ENCODE results near the gene ARID1B. TPM values are rescaled to one million over a fixed set of nuclear protein-coding genes. Genes with fewer than 3 reads are reported as not detected.
"Not testable (repeated sequence)": the region's sequence is repeated elsewhere in the genome, so short reads cannot be mapped to it uniquely, and the experiment has no call there.

The ARID1B gene
- total RNA-seq, 1 experiment from 2014 or later = 35.6 TPM

DNA sequence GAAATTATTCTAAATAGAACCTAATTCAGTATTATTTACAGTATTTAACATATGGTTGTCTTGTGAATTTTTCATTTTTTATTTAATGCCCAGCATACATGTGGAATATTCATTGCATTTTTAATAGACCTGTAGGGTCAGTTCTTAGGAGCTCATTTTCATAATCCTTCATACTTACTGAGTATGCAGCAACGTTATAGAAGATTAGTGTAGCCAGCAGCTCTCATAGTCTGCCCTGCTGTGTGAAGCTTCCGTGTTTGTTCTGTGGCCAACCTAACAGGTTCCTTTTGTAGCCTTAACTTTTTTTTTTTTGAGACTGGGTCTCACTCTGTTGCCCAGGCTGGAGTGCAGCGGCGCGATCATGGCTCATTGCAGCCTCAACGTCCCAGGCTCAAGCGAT lies 261.4 kb downstream of the ARID1B start:
- no peaks in the 10 kb centered on the region for H3K9me3 ChIP-seq (ENCODE audit: control insufficient read depth in 1 of 2, insufficient read depth in 1 of 2, low read depth in 1 of 2, low read length in 2 of 2)
- 0 out of 4 replicates have a peak, but pooled peaks cover 0 to 3% of the 10 kb centered on the region in 2 experiments for H3K4me1 ChIP-seq (ENCODE audit: control insufficient read depth in 1 of 2, insufficient read depth in 2 of 2, low read length in 2 of 2)
- ATAC-seq (no peak), DNase-seq (ENCODE audit: low read depth, low spot score) (no peak)
- POLR2A ChIA-PET = no interaction called here
- H3K27me3 ChIP-seq (ENCODE audit: insufficient read depth, low read length) = no peaks in the 10 kb centered on the region
- H3K79me2 ChIP-seq (ENCODE audit: insufficient read depth, low read length) = no peaks in the 10 kb centered on the region
- H3K27ac ChIP-seq (ENCODE audit: low read depth, low read length) = no peak overlapping the region
- no peak overlapping the region for H3K4me3 ChIP-seq (replicated peaks in 1 of 2; ENCODE audit: low read depth in 1 of 2, low read length in 2 of 2)
- H3K36me3 ChIP-seq (ENCODE audit: control insufficient read depth in 1 of 2, insufficient read depth in 2 of 2, low read length in 2 of 2) = no peaks in the 10 kb centered on the region
- BruUV-seq (replicated peaks) = no TSS peak
- RAD21 ChIA-PET (ENCODE audit: low non-redundant PET in 1 of 2, low total read pairs in 2 of 2, uncharacterized antibody in 2 of 2, unreplicated experiment in 2 of 2) = no interaction called here
- no peaks in the 10 kb centered on the region; the same call in 1 of the 2 replicates for H4K20me1 ChIP-seq (ENCODE audit: insufficient read depth)
- no peaks in the 10 kb centered on the region for H3K9me2 ChIP-seq (ENCODE audit: insufficient read depth)
- no peak overlapping the region for H3K9ac ChIP-seq (ENCODE audit: low read length)
- CTCF ChIA-PET = no interaction called here
- intact Hi-C loops (cut with micrococcal nuclease) = no loop called here
- TF ChIP-seq YY1 (IDR thresholded peaks at IDR 0.05; ENCODE audit: extremely low read depth, insufficient replicate concordance, low read depth, low read length) (no peak), EZH2phosphoT487 (IDR thresholded peaks at IDR 0.05; ENCODE audit: borderline replicate concordance) (no peak), JUND (IDR thresholded peaks at IDR 0.05) (no peak)
- TF ChIP-seq, protein P1, sequence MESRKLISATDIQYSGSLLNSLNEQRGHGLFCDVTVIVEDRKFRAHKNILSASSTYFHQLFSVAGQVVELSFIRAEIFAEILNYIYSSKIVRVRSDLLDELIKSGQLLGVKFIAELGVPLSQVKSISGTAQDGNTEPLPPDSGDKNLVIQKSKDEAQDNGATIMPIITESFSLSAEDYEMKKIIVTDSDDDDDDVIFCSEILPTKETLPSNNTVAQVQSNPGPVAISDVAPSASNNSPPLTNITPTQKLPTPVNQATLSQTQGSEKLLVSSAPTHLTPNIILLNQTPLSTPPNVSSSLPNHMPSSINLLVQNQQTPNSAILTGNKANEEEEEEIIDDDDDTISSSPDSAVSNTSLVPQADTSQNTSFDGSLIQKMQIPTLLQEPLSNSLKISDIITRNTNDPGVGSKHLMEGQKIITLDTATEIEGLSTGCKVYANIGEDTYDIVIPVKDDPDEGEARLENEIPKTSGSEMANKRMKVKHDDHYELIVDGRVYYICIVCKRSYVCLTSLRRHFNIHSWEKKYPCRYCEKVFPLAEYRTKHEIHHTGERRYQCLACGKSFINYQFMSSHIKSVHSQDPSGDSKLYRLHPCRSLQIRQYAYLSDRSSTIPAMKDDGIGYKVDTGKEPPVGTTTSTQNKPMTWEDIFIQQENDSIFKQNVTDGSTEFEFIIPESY (IDR thresholded peaks at IDR 0.05; ENCODE audit: extremely low read depth, insufficient replicate concordance, low read length) = no peak
- no peak overlapping the region for H3K4me2 ChIP-seq (ENCODE audit: low read length)
- H2AFZ ChIP-seq (ENCODE audit: low read depth, low read length, poor library complexity, severe bottlenecking) = no peak overlapping the region

DNA sequence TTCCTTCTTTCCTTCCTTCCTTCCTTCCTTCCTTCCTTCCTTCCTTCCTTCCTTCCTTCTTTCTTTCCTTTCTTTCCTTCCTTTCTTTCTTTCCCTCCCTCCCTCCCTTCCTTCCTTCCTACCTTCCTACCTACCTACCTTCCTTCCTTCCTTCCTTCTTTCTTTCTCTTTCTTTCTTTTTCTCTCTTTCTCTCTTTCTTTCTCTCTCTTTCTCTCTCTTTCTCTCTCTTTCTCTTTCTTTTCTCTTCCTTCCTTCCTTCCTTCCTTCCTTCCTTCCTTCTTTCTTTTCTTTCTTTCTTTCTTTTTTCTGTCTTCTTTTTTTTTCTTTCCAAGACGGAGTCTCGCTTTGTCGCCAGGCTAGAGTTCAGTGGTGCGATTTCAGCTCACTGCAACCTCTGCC lies 262.5 kb downstream of the ARID1B start:
- H3K4me2 ChIP-seq (ENCODE audit: low read length); CTCF ChIA-PET; H4K20me1 ChIP-seq (ENCODE audit: insufficient read depth); H3K4me3 ChIP-seq (replicated peaks in 1 of 2; ENCODE audit: low read depth in 1 of 2, low read length in 2 of 2); H3K9ac ChIP-seq (ENCODE audit: low read length); H3K9me2 ChIP-seq (ENCODE audit: insufficient read depth); DNase-seq (ENCODE audit: low read depth, low spot score); H3K36me3 ChIP-seq (ENCODE audit: control insufficient read depth in 1 of 2, insufficient read depth in 2 of 2, low read length in 2 of 2); H3K9me3 ChIP-seq (ENCODE audit: control insufficient read depth in 1 of 2, insufficient read depth in 1 of 2, low read depth in 1 of 2, low read length in 2 of 2); H3K79me2 ChIP-seq (ENCODE audit: insufficient read depth, low read length); ATAC-seq; RAD21 ChIA-PET (ENCODE audit: low non-redundant PET in 1 of 2, low total read pairs in 2 of 2, uncharacterized antibody in 2 of 2, unreplicated experiment in 2 of 2); H3K27ac ChIP-seq (ENCODE audit: low read depth, low read length); BruUV-seq (replicated peaks); H2AFZ ChIP-seq (ENCODE audit: low read depth, low read length, poor library complexity, severe bottlenecking); H3K27me3 ChIP-seq (ENCODE audit: insufficient read depth, low read length); H3K4me1 ChIP-seq (ENCODE audit: control insufficient read depth in 1 of 2, insufficient read depth in 2 of 2, low read length in 2 of 2); POLR2A ChIA-PET: not testable (repeated sequence)
- intact Hi-C loops (cut with micrococcal nuclease) = loop anchor here (10.0 kb wide), 1 partner anchor 475 kb away; no protein-coding TSS in a partner anchor
